ENCODE results near the gene GALNT18.

GRCh38 chr11:11284481-11284880, 337.3 kb downstream of the GALNT18 start:
- TF ChIP-seq, protein P1, sequence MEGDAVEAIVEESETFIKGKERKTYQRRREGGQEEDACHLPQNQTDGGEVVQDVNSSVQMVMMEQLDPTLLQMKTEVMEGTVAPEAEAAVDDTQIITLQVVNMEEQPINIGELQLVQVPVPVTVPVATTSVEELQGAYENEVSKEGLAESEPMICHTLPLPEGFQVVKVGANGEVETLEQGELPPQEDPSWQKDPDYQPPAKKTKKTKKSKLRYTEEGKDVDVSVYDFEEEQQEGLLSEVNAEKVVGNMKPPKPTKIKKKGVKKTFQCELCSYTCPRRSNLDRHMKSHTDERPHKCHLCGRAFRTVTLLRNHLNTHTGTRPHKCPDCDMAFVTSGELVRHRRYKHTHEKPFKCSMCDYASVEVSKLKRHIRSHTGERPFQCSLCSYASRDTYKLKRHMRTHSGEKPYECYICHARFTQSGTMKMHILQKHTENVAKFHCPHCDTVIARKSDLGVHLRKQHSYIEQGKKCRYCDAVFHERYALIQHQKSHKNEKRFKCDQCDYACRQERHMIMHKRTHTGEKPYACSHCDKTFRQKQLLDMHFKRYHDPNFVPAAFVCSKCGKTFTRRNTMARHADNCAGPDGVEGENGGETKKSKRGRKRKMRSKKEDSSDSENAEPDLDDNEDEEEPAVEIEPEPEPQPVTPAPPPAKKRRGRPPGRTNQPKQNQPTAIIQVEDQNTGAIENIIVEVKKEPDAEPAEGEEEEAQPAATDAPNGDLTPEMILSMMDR (IDR thresholded peaks at IDR 0.05): no peak
- TF ChIP-seq POLR2A (IDR thresholded peaks at IDR 0.05) (no peak), POLR2AphosphoS5 (IDR thresholded peaks at IDR 0.05; ENCODE audit: insufficient read depth in 1 of 2, low read depth in 1 of 2) (no peak)
